Neutrophil (primary cell): ENCODE data around the gene PCP4L1.

Experiments
- H3K27ac ChIP-seq: fragments of 200-600 bp; sonication (generic); 2 replicates; pipeline ENCODE4 v1.5.1; 2016; ENCODE audit warnings: mild to moderate bottlenecking, moderate library complexity
- H3K27me3 ChIP-seq: fragments of 200-600 bp; sonication (generic); 2 replicates; pipeline ENCODE4 v1.6.0; 2016; ENCODE audit warnings: mild to moderate bottlenecking
- H3K36me3 ChIP-seq: fragments of 200-600 bp; sonication (generic); 2 replicates; pipeline ENCODE4 v1.5.1; 2017
- H3K4me1 ChIP-seq, 2 experiments: fragments of 200-600 bp in 1 of 2; sonication (generic) in 1 of 2; 1 replicate in 1 of 2; 2 replicates in 1 of 2; pipeline versions ENCODE4 v1.5.1 to v1.6.1; 2013 to 2016; ENCODE audit warnings: low read depth in 1 of 2, low read length in 1 of 2, mild to moderate bottlenecking in 1 of 2, moderate library complexity in 1 of 2; ENCODE audit not compliant: control insufficient read depth in 1 of 2, insufficient read depth in 1 of 2
- H3K4me3 ChIP-seq, 2 experiments: fragments of 200-600 bp in 1 of 2; sonication (generic) in 1 of 2; 1 replicate in 1 of 2; 2 replicates in 1 of 2; pipeline ENCODE4 v1.5.1; 2013 to 2016; ENCODE audit warnings: low read depth in 1 of 2, low read length in 1 of 2, mild to moderate bottlenecking in 1 of 2, moderate library complexity in 1 of 2
- H3K9me3 ChIP-seq: fragments of 200-600 bp; sonication (generic); 2 replicates; pipeline ENCODE4 v1.5.1; 2016
- CTCF ChIP-seq: fragments of 200-600 bp; sonication (generic); IDR thresholded peaks from 2 replicates; pipeline ENCODE4 v1.5.1; 2016; ENCODE audit warnings: antibody characterized with exemption

The PCP4L1 gene

DNA sequence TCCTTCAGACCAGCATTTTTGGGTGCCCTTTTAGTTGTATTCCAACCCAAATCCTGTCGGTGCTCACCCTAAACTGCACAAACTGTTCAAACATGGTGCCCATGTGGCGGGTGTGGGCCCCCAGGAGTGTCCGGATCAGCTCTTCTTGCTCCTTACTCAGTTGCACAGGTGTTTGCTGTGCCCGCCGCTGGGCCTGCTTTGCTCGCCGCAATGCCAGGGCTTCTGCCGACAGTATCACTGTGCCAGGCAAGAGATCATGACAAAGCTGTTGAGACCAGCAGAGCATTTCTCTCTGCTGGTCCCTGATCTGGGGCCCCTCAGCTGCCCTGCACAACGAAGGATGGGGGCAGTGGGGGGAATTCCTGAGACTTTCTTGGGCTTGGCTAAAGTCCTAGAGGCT lies 25.4 kb upstream of the PCP4L1 start:
- Histone ChIP-seq H3K9me3 (no peaks in the 10 kb centered on the region), H3K4me1 (peaks cover under 1 to 3% of the 10 kb centered on the region in 2 experiments), H3K4me3 (no peak overlapping the region), H3K36me3 (peaks cover 22% of the 10 kb centered on the region), H3K27ac (no peak overlapping the region), H3K27me3 (no peaks in the 10 kb centered on the region)
- TF ChIP-seq CTCF: no peak

DNA sequence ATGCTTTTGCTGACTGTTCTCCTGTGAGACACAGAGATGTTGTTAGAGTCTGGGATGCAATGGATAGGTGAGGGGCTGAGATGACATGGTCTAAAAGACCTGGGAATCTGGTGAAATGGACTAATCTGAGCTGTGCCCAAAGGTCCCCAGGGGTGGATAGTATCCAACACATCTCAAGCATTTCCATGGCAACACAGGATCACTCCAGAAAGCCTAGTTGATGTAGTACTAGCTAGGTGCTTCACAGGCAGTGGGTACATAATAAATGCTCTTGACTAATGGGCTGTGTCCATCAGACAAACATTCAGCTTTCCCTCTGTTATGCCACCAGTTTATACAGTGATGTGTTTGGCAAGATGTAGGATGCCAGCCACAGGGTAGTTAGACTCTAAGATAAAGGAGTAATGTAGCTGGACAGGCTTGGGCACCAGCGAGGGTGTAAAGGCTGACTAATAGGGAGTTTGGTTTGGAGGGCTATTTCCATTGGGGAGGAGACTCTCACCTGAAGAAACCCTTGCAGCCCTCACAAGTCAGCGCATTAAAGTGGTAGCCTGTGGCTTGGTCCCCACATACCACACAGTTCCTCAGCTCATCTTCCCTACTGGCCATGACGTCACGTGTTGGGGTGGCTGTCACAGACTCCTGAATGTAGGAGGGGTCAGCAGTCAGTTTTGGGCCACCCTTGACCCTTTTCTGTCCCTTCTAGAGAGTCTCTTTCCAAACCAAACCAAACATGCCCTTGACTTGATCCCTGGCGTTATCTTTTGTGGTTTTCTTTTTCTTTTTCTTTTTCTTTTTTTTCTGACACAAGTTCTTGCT lies 22.4 kb upstream of the PCP4L1 start:
- no peaks in the 10 kb centered on the region for H3K27me3 ChIP-seq
- no peaks in the 10 kb centered on the region for H3K36me3 ChIP-seq
- no peaks in the 10 kb centered on the region for H3K4me1 ChIP-seq
- no peak overlapping the region for H3K27ac ChIP-seq
- H3K9me3 ChIP-seq: no peaks in the 10 kb centered on the region
- no peak overlapping the region for H3K4me3 ChIP-seq
- no peak for TF ChIP-seq CTCF

- Histone ChIP-seq H3K27ac (no peak within 1 kb of the TSS), H3K4me3 (no peak within 1 kb of the TSS), H3K9me3 (no peaks in the 10 kb centered on the region), H3K27me3 (no peaks in the 10 kb centered on the region), H3K4me1 (peaks cover 9 to 13% of the 10 kb centered on the region in 2 experiments), H3K36me3 (no peaks in the 10 kb centered on the region)
- no peak for TF ChIP-seq CTCF
These were observed 20.5 kb upstream of the PCP4L1 start, which contains the start of gene NR1I3 for GRCh38 chr1:161238039-161238473. NR1I3 (minus strand) TSS chr1:161238203; CDS start chr1:161236565, 1,638 bp downstream.

GRCh38 chr1:161241682-161242081 lies 16.9 kb upstream of the PCP4L1 start:
- Histone ChIP-seq H3K27me3 (no peaks in the 10 kb centered on the region), H3K27ac (peak overlapping the region; percentile 25), H3K4me3 (no peak overlapping the region), H3K9me3 (no peaks in the 10 kb centered on the region), H3K4me1 (peaks cover 9 to 13% of the 10 kb centered on the region in 2 experiments), H3K36me3 (no peaks in the 10 kb centered on the region)
- TF ChIP-seq CTCF: no peak

DNA sequence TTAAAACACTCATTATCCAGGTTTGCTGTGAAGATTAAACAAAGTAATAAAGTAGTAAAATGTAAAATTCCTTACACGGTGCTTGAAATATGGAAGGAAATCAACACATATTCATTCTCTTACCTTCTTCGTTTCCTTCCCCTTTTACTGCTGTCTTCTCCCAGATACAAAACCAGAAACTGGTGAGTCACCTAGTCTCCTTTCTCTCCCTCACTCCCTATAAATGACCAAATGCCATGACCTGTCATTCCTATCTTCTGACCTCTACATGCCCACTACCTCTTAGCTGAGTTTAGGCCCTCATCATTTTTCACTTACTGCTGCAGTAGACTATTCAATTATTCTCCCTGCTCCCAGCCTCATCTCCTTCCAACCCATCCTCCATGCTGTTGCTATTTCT lies 16.2 kb upstream of the PCP4L1 start:
- H3K27ac ChIP-seq: peak overlapping the region; percentile 25
- H3K36me3 ChIP-seq: no peaks in the 10 kb centered on the region
- H3K9me3 ChIP-seq: no peaks in the 10 kb centered on the region
- H3K4me3 ChIP-seq: no peak overlapping the region
- TF ChIP-seq CTCF: no peak
- peaks cover 9 to 13% of the 10 kb centered on the region in 2 experiments for H3K4me1 ChIP-seq
- no peaks in the 10 kb centered on the region for H3K27me3 ChIP-seq
